PC-3 (cell line): ENCODE data around the gene RABEPK.

Experiments used
- EZH2 ChIP-seq: fragments of 300-600 bp; sonication (generic); IDR thresholded peaks from one replicate; pipeline ENCODE4 v1.6.1; 2017; ENCODE audit warnings: antibody characterized with exemption, mild to moderate bottlenecking, low read length; ENCODE audit not compliant: unreplicated experiment
- TF ChIP-seq, protein P1 (sequence below): fragments of 300-600 bp; sonication (generic); conservative IDR thresholded peaks from 2 replicates; pipeline ENCODE4 v1.5.1; 2017; ENCODE audit warnings: antibody characterized with exemption, low read depth, mild to moderate bottlenecking, low read length

DNA sequence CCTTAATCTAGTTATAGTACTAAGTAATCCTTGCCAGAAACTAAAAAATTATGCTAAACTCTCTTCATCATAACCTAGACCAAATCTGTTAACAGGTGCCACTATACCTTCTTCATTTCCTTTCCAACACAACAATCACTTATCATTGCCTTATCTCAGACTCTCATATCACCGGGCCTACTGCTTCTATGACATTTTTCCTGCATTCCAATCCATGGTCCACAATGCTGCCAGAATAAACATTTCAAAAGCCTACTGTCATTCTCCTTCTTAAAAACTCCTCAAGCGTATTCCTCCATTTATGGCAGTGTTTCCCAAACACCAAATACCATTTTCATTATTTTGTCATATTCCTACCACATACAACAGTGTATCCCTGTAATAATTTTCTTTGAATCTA, 17.3 kb upstream of the RABEPK start:
- TF ChIP-seq EZH2, result no peak
- TF ChIP-seq, protein P1, sequence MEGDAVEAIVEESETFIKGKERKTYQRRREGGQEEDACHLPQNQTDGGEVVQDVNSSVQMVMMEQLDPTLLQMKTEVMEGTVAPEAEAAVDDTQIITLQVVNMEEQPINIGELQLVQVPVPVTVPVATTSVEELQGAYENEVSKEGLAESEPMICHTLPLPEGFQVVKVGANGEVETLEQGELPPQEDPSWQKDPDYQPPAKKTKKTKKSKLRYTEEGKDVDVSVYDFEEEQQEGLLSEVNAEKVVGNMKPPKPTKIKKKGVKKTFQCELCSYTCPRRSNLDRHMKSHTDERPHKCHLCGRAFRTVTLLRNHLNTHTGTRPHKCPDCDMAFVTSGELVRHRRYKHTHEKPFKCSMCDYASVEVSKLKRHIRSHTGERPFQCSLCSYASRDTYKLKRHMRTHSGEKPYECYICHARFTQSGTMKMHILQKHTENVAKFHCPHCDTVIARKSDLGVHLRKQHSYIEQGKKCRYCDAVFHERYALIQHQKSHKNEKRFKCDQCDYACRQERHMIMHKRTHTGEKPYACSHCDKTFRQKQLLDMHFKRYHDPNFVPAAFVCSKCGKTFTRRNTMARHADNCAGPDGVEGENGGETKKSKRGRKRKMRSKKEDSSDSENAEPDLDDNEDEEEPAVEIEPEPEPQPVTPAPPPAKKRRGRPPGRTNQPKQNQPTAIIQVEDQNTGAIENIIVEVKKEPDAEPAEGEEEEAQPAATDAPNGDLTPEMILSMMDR, result no peak
